K562 (cell line): ENCODE results near the gene SERGEF. TPM values are rescaled to one million over a fixed set of nuclear protein-coding genes. Genes with fewer than 3 reads are reported as not detected.
A peak's percentile ranks its signal among the peaks of the same experiment; 100 is the strongest.

Experiments used
- CREB3 ChIP-seq: fragments of 450-650 bp; conservative IDR thresholded peaks from 2 replicates; pipeline ENCODE4 v1.6.1; 2016; ENCODE audit warnings: missing genetic modification characterization, low read depth, mild to moderate bottlenecking, missing compliant biosample characterization, moderate library complexity
- ESRRB ChIP-seq: fragments of 250-450 bp; sonication (Bioruptor Pico); IDR thresholded peaks from 2 replicates; pipeline ENCODE4 v1.5.0; 2020; ENCODE audit warnings: mild to moderate bottlenecking, moderate library complexity, borderline replicate concordance
- HNRNPLL ChIP-seq: fragments of 200-400 bp; formaldehyde crosslinking; IDR thresholded peaks from 2 replicates; pipeline ENCODE4 v1.6.1; 2017; ENCODE audit warnings: low read length, low read depth, mild to moderate bottlenecking; ENCODE audit not compliant: poor library complexity, severe bottlenecking
- MNT ChIP-seq, 2 experiments: fragments of 450-650 bp; conservative IDR thresholded peaks; 2 replicates each; pipeline ENCODE4 v1.6.1; 2017; ENCODE audit warnings: mild to moderate bottlenecking in 2 of 2, moderate library complexity in 2 of 2
- MYC ChIP-seq, 2 experiments: fragments of 250-450 bp in 1 of 2; sonication (Bioruptor Pico) in 1 of 2; IDR thresholded peaks; 2 replicates each; pipeline versions ENCODE4 v1.5.1 to v1.6.1; 2012 to 2021; ENCODE audit warnings: low read depth in 2 of 2, borderline replicate concordance in 1 of 2, improper control_type of control experiment in 1 of 2, low read length in 1 of 2, mild to moderate bottlenecking in 1 of 2, moderate library complexity in 1 of 2
- NCOR1 ChIP-seq: fragments of 450-650 bp; IDR thresholded peaks from 2 replicates; pipeline ENCODE4 v1.6.1; 2016; ENCODE audit warnings: mild to moderate bottlenecking, moderate library complexity
- NFIC ChIP-seq: fragments of 450-650 bp; IDR thresholded peaks from 2 replicates; pipeline ENCODE4 v1.6.1; 2017; ENCODE audit warnings: mild to moderate bottlenecking, inconsistent platforms
- SMARCE1 ChIP-seq: fragments of 450-650 bp; IDR thresholded peaks from 2 replicates; pipeline ENCODE4 v1.7.1; 2016; ENCODE audit warnings: mild to moderate bottlenecking
- SMC3 ChIP-seq: conservative IDR thresholded peaks from 2 replicates; pipeline ENCODE4 v1.6.1; 2011; ENCODE audit warnings: low read depth, low read length, improper control_type of control experiment; ENCODE audit not compliant: insufficient read depth
- TEAD4 ChIP-seq, 2 experiments: sonication (generic) in 1 of 2; formaldehyde crosslinking in 1 of 2; IDR thresholded peaks; 2 replicates each; pipeline versions ENCODE4 v1.6.1 to v1.8.0; 2012 to 2022; ENCODE audit warnings: borderline replicate concordance in 1 of 2, inconsistent platforms in 1 of 2, low read length in 1 of 2, mild to moderate bottlenecking in 1 of 2, missing genetic modification reagents in 1 of 2
- polyA plus RNA-seq, 8 experiments: library from polyadenylated mRNA; depleted of rRNA in 4 of 8; stranded (reverse) in 5 of 8; unstranded in 3 of 8; fragments of >200 nt; fragmentation: Nextera tagmentation in 2 of 8; fragmentation: Illumina TruSeq in 1 of 8; extraction: Ambion mirVana in 2 of 8; extraction: Trizol in 1 of 8; gene quantifications; 2 replicates each; pipeline versions ENCODE4 v1.2.1 to v1.2.3, GENCODE V29; 2011 to 2014; ENCODE audit warnings: inconsistent platforms in 1 of 8, missing spikeins in 1 of 8
- total RNA-seq, 7 experiments: library from RNA; depleted of rRNA in 6 of 7; stranded (reverse); fragments of >200 nt in 6 of 7; fragmentation: Illumina TruSeq in 2 of 7; extraction: Trizol in 2 of 7; gene quantifications; 2 replicates each; pipeline versions ENCODE4 v1.2.1 to v1.2.3, GENCODE V29; 2011 to 2021; ENCODE audit warnings: low replicate concordance in 1 of 7

Gene SERGEF
- total and polyA plus RNA-seq, 9 of the 15 experiments (the other 6 are each of a cell fraction or from before 2014, with no cell fraction given), result 10.2 to 28.0 (median 19.9) TPM

- TF ChIP-seq MYC (IDR thresholded peaks at IDR 0.05; ENCODE audit: low read depth, low read length) (peak; percentile 55; the same call in 1 of the 2 replicates), MYC (CRISPR knock-in tag; IDR thresholded peaks at IDR 0.05; ENCODE audit: borderline replicate concordance, low read depth) (no peak), HNRNPLL (no peak), SMC3 (no peak), SMARCE1 (no peak), ESRRB (no peak), NCOR1 (peak; percentile 37; the same call in 1 of the 2 replicates), CREB3 (tag) (no peak), MNT (conservative IDR thresholded peaks at IDR 0.05) (peak; percentile 23 to 65; a peak in 2 of 4 replicates), TEAD4 (IDR thresholded peaks at IDR 0.05; ENCODE audit: low read length) (0 out of 2 replicates have a peak, but pooled peaks have one; percentile 39), TEAD4 (CRISPR knock-in tag; IDR thresholded peaks at IDR 0.05; ENCODE audit: borderline replicate concordance) (no peak), NFIC (peak; percentile 86)
- TF ChIP-seq, all 486 proteins: peak for 22
These were observed 3.9 kb upstream of the SERGEF start (continued) for GRCh38 chr11:18016789-18017188.
